BJ (cell line): ENCODE results near the gene SDHAF4. TPM values are rescaled to one million over a fixed set of nuclear protein-coding genes. Genes with fewer than 3 reads are reported as not detected.
"Not testable (repeated sequence)": the region's sequence is repeated elsewhere in the genome, so short reads cannot be mapped to it uniquely, and the experiment has no call there.

ENCODE experiments used
- CTCF ChIA-PET: fragments of 350-600 bp; formaldehyde crosslinking; extraction: SDS; loops from one replicate; lab custom pipeline; 2021; ENCODE audit warnings: antibody characterized with exemption, inconsistent platforms; lab: Yijun Ruan, JAX
- POLR2A ChIA-PET: fragments of 300-600 bp; sonication (Branson Sonifier 250); formaldehyde crosslinking; extraction: SDS; loops from one replicate; lab custom pipeline; 2021; ENCODE audit warnings: antibody characterized with exemption; lab: Charles Lee
- DNase-seq: peaks from one replicate; pipeline ENCODE4 v3.0.0-alpha.2; 2011; ENCODE audit warnings: low read depth
- H3K27me3 ChIP-seq: 2 replicates; pipeline ENCODE4 v1.6.0; 2011; ENCODE audit warnings: low read length; ENCODE audit not compliant: control insufficient read depth, insufficient read depth
- H3K36me3 ChIP-seq: 2 replicates; pipeline ENCODE4 v1.5.1; 2011; ENCODE audit warnings: low read length; ENCODE audit not compliant: control insufficient read depth, insufficient read depth
- H3K4me3 ChIP-seq: 2 replicates; pipeline ENCODE4 v1.5.1; 2011; ENCODE audit warnings: low read depth, mild to moderate bottlenecking, control low read depth, low read length
- polyA plus RNA-seq: library from polyadenylated mRNA; depleted of rRNA; stranded (reverse); fragments of >200 nt; gene quantifications from 2 replicates; pipeline ENCODE4 v1.2.3, GENCODE V29; 2011
- TF ChIP-seq, protein P1 (sequence below): IDR thresholded peaks from 2 replicates; pipeline ENCODE4 v1.5.1; 2011; ENCODE audit warnings: low read depth, mild to moderate bottlenecking, control low read depth, inconsistent platforms, low read length, moderate library complexity; ENCODE audit not compliant: insufficient read depth

SDHAF4 gene
- polyA plus RNA-seq, 1 experiment = 7.2 TPM

DNA sequence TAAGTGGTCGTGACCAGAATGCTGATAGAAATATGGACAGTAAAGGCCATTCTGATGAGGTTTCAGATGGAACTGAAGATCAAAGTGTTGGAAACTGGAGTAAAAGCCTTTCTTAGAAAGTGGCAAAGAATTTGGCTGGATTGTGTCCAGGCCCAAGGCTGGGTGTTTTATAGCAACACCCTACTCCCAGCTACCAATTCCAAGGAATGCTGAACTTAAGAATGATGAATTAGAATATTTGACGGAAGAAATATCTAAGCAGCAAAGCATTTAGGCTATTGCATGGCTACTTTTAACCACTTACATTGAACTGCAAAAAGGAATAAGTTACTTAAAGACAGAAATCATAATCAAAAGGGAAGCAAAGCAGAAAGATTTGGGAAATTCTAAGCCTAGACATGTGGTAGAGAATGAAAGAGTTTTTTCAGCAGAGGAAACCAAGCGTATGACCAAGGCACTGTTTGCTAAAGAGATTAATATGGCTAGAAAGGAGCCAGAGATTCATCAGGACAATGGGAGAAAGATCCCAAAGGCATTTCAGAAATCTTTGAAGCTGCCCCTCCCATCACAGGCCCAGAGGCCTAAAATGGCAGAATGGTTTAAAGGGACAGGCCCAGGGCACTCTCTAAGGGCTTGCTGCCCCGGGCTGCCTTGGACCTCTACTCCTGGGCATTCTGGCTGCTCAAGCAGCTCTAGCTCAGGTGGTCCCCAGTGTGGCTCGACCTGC, 25.8 kb downstream of the SDHAF4 start:
- no peaks in the 10 kb centered on the region for H3K36me3 ChIP-seq
- DNase-seq = no peak
- CTCF ChIA-PET = no interaction called here
- POLR2A ChIA-PET = no interaction called here
- TF ChIP-seq, protein P1, sequence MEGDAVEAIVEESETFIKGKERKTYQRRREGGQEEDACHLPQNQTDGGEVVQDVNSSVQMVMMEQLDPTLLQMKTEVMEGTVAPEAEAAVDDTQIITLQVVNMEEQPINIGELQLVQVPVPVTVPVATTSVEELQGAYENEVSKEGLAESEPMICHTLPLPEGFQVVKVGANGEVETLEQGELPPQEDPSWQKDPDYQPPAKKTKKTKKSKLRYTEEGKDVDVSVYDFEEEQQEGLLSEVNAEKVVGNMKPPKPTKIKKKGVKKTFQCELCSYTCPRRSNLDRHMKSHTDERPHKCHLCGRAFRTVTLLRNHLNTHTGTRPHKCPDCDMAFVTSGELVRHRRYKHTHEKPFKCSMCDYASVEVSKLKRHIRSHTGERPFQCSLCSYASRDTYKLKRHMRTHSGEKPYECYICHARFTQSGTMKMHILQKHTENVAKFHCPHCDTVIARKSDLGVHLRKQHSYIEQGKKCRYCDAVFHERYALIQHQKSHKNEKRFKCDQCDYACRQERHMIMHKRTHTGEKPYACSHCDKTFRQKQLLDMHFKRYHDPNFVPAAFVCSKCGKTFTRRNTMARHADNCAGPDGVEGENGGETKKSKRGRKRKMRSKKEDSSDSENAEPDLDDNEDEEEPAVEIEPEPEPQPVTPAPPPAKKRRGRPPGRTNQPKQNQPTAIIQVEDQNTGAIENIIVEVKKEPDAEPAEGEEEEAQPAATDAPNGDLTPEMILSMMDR = no peak
- H3K4me3 ChIP-seq = no peak overlapping the region
- no peaks in the 10 kb centered on the region for H3K27me3 ChIP-seq

DNA sequence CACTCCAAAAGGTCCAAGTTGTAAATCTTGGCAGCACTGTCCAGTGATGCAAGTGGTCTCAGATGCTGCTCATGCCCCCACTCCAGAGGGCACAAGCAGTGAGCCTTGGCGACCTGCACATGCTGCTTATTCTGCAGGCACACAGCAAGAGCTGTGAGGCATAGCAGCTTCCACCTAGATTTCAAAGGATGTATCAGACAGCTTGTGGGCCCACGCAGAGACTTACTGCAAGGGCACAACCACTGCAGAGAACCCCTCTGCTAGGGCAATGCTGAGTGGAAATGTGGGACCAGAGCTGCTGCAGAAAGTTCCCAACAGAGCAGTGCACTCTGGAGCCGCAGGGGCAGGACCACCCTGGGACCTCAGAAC, 26.4 kb downstream of the SDHAF4 start:
- ChIA-PET POLR2A (no interaction called here), CTCF (interaction anchor here (0.6 kb wide), 1 partner anchor 11 kb away, joined by 3 read pairs; no protein-coding TSS in a partner anchor)
- no peak for DNase-seq
- Histone ChIP-seq H3K36me3 (no peaks in the 10 kb centered on the region), H3K27me3 (no peaks in the 10 kb centered on the region), H3K4me3 (no peak overlapping the region)
- TF ChIP-seq, protein P1 = no peak

DNA sequence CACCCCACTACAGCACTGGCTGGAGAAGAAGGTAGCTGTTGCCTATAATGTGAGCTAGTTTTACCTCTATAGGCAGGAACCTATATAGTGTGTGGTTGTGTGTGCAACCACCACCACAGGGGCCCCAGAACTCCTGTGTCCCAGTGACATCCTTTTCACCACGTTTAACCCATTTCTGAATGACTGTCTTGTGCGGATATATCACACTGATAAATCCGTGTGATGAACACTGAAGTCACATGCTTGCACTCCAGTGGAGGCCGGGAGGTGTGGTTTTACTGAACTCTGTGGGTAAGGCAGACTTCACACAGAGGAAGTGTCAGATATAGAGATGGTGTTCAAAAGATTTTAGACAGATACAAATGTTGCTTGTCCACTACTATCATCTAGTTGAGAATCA, 32.5 kb downstream of the SDHAF4 start:
- CTCF ChIA-PET = interaction anchor here (0.7 kb wide), 1 partner anchor 300 kb away, joined by 3 read pairs; no protein-coding TSS in a partner anchor

DNA sequence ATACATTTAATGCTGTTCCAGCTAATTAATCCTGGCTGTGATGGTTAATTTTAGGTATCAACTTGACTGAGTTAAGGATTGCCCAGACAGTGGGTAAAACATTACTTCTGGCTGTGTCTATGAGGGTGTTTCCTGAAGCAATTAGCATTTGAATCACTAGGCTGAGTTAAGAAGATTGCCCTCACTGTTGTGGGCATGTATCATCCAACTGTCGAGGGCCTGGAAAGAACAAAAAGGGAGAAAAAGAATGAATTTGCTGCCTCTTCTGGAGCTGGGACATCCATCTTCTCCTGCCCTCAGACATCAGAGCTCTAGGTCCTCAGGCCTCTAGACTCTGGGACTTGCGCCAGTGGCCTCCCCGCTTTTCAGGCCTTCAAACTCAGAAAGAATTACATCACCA, 34.3 kb downstream of the SDHAF4 start:
- TF ChIP-seq, protein P1 = no peak
- ChIA-PET POLR2A (no interaction called here), CTCF (no interaction called here)

More for the DNA sequence above, 32.5 kb downstream of the SDHAF4 start:
- DNase-seq = no peak
- Histone ChIP-seq H3K4me3 (no peak overlapping the region), H3K27me3 (no peaks in the 10 kb centered on the region), H3K36me3 (no peaks in the 10 kb centered on the region)
- TF ChIP-seq, protein P1 = no peak
- POLR2A ChIA-PET = no interaction called here

DNA sequence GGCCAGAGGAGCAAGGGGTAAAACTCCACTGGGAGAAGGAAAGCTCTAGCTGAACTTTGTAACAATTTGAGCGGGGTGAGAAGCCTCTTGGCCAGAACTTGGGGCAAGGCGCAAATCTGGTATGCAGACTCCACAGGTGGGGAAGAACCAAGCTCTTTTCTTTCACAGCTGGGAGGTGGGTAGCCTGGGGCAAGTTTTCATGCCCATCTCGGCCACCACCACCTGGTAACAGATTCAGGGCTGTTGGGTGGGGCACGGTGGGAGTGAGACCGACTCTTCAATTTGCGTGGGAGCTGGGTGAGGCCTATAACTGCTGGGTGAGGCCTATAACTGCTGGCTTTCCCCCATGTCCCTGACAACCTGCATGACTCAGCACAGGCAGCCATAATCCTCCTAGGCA, 37.5 kb downstream of the SDHAF4 start:
- Histone ChIP-seq H3K4me3 (no peak overlapping the region), H3K27me3 (no peaks in the 10 kb centered on the region), H3K36me3 (no peaks in the 10 kb centered on the region)
- ChIA-PET CTCF (interaction anchor here (0.6 to 0.8 kb wide), 2 partner anchors 11 to 57 kb away, joined by 3 read pairs; no protein-coding TSS in a partner anchor), POLR2A (no interaction called here)
- DNase-seq = no peak
- TF ChIP-seq, protein P1 = no peak

More for the DNA sequence above, 34.3 kb downstream of the SDHAF4 start:
- H3K4me3 ChIP-seq = no peak overlapping the region
- no peaks in the 10 kb centered on the region for H3K27me3 ChIP-seq
- H3K36me3 ChIP-seq = no peaks in the 10 kb centered on the region
- DNase-seq = no peak

DNA sequence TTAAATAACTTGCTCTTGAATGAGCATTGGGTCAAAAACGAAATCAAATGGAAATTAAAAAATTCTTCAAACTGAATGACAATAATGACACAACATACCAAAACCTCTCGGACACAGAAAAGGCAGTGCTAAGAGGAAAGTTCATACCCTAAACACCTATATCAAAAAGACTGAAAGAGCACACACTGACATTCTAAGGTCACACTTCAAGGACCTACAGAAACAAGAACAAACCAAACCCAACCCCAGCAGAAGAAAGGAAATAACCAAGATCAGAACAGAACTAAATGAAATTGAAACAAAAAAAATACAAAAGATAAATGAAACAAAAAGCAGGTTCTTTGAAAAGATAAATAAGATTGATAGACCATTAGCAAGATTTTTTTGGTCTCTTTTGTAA, 40.6 kb downstream of the SDHAF4 start:
- POLR2A ChIA-PET = not testable (repeated sequence)

DNA sequence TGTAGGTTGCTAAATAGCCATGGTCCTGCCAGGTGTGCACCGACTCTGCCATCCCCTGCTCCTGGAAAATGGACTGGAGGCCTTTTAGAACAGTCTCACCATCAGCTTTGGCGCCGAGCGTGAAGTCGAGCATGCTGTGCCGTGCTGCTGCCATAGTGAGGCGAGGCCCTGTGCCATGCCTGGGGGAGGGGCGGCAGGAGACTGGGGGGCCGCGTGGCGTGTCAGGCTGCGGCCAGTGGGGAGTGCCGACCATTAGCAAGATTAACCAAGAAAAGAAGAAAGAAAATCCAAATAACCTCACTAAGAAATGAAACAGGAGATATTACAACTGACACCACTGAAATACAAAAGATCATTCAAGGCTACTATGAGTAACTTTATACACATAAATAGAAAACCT, 42.5 kb downstream of the SDHAF4 start:
- CTCF ChIA-PET, H3K36me3 ChIP-seq, POLR2A ChIA-PET, H3K27me3 ChIP-seq, DNase-seq, H3K4me3 ChIP-seq: not testable (repeated sequence)

More for the DNA sequence above, 40.6 kb downstream of the SDHAF4 start:
- H3K36me3 ChIP-seq, DNase-seq, CTCF ChIA-PET, H3K27me3 ChIP-seq, H3K4me3 ChIP-seq: not testable (repeated sequence)
